GM12878 (cell line): ENCODE measurements around the gene MEMO1. TPM values are rescaled to one million over a fixed set of nuclear protein-coding genes. Genes with fewer than 3 reads are reported as not detected.
A peak's percentile ranks its signal among the peaks of the same experiment; 100 is the strongest.

ENCODE experiments used
- ATF7 ChIP-seq: fragments of 450-650 bp; IDR thresholded peaks from 2 replicates; pipeline ENCODE4 v1.6.1; 2016; ENCODE audit warnings: low read depth, mild to moderate bottlenecking
- BCL3 ChIP-seq: IDR thresholded peaks from 2 replicates; pipeline ENCODE4 v1.6.1; 2011; ENCODE audit warnings: borderline replicate concordance, low read depth, mild to moderate bottlenecking, moderate library complexity, low read length; ENCODE audit not compliant: insufficient read depth, poor library complexity, severe bottlenecking
- BCLAF1 ChIP-seq: fragments of 450-650 bp; IDR thresholded peaks from 2 replicates; pipeline ENCODE4 v1.6.1; 2017; ENCODE audit warnings: antibody characterized with exemption, mild to moderate bottlenecking, moderate library complexity
- CBX3 ChIP-seq: fragments of 200-600 bp; sonication (generic); IDR thresholded peaks from 2 replicates; pipeline ENCODE4 v1.6.1; 2016; ENCODE audit warnings: low read depth, borderline replicate concordance
- FOS ChIP-seq: IDR thresholded peaks from 3 replicates; pipeline ENCODE4 v1.6.1; 2011; ENCODE audit warnings: borderline replicate concordance; ENCODE audit not compliant: insufficient read length; ENCODE audit errors: extremely low read depth
- IKZF2 ChIP-seq, 2 experiments: fragments of 450-650 bp; IDR thresholded peaks; 2 replicates each; pipeline ENCODE4 v1.6.1; 2017; ENCODE audit warnings: mild to moderate bottlenecking in 2 of 2, moderate library complexity in 2 of 2
- KAT2A ChIP-seq: conservative IDR thresholded peaks from 2 replicates; pipeline ENCODE4 v1.6.1; 2011; ENCODE audit warnings: low read depth, low read length; ENCODE audit not compliant: control insufficient read depth
- MEF2A ChIP-seq: IDR thresholded peaks from 2 replicates; pipeline ENCODE4 v1.6.1; 2011; ENCODE audit warnings: low read depth, mild to moderate bottlenecking, low read length, moderate library complexity; ENCODE audit not compliant: insufficient read depth
- MEF2B ChIP-seq: fragments of 450-650 bp; IDR thresholded peaks from 2 replicates; pipeline ENCODE4 v1.6.1; 2018; ENCODE audit warnings: mild to moderate bottlenecking, moderate library complexity; ENCODE audit not compliant: partially characterized antibody, poor library complexity, severe bottlenecking
- NFYA ChIP-seq: IDR thresholded peaks from 2 replicates; pipeline ENCODE4 v1.6.1; 2011; ENCODE audit warnings: low read depth, mild to moderate bottlenecking, low read length, improper control_type of control experiment, borderline replicate concordance
- NR2F1 ChIP-seq: fragments of 450-650 bp; conservative IDR thresholded peaks from 2 replicates; pipeline ENCODE4 v1.6.1; 2017; ENCODE audit warnings: mild to moderate bottlenecking
- PAX5 ChIP-seq: IDR thresholded peaks from 2 replicates; pipeline ENCODE4 v1.6.1; 2011; ENCODE audit warnings: low read depth, low read length, borderline replicate concordance
- RAD21 ChIP-seq: IDR thresholded peaks from 2 replicates; pipeline ENCODE4 v1.6.1; 2011; ENCODE audit warnings: mild to moderate bottlenecking, low read depth, low read length, moderate library complexity; ENCODE audit not compliant: insufficient read depth
- RBBP5 ChIP-seq: fragments of 200-600 bp; sonication (generic); conservative IDR thresholded peaks from 2 replicates; pipeline ENCODE4 v1.6.1; 2016
- TARDBP ChIP-seq: IDR thresholded peaks from 2 replicates; pipeline ENCODE4 v1.6.1; 2016; ENCODE audit warnings: borderline replicate concordance
- TCF12 ChIP-seq: IDR thresholded peaks from 2 replicates; pipeline ENCODE4 v1.6.1; 2011; ENCODE audit warnings: low read depth, mild to moderate bottlenecking, low read length
- ZBTB4 ChIP-seq: fragments of 450-650 bp; formaldehyde crosslinking; IDR thresholded peaks from 2 replicates; pipeline ENCODE4 v1.4.0; 2022; ENCODE audit warnings: mild to moderate bottlenecking, moderate library complexity
- ZZZ3 ChIP-seq: IDR thresholded peaks from 2 replicates; pipeline ENCODE4 v1.6.1; 2011; ENCODE audit warnings: low read depth; ENCODE audit not compliant: control insufficient read depth, insufficient read length
- polyA plus RNA-seq, 11 experiments: library from polyadenylated mRNA; depleted of rRNA in 4 of 11; unstranded in 6 of 11; stranded (reverse) in 5 of 11; fragments of >200 nt; fragmentation: Nextera tagmentation in 4 of 11; fragmentation: Illumina TruSeq in 1 of 11; extraction: Ambion mirVana in 4 of 11; extraction: Trizol in 1 of 11; gene quantifications; 1 replicate in 1 of 11; 2 replicates in 10 of 11; pipeline versions ENCODE4 v1.2.1 to v1.2.3, GENCODE V29; 2011 to 2016; ENCODE audit warnings: inconsistent platforms in 2 of 11, missing spikeins in 2 of 11, low read depth in 1 of 11
- total RNA-seq, 4 experiments: library from RNA; depleted of rRNA in 3 of 4; stranded (reverse); fragments of >200 nt in 3 of 4; fragmentation: Illumina TruSeq in 1 of 4; extraction: Trizol in 1 of 4; gene quantifications; 2 replicates each; pipeline versions ENCODE4 v1.2.1 to v1.2.3, GENCODE V29; 2013 to 2021
- TF ChIP-seq, protein P1 (sequence below): fragments of 450-650 bp; IDR thresholded peaks from 2 replicates; pipeline ENCODE4 v1.6.1; 2018; ENCODE audit warnings: mild to moderate bottlenecking, low read depth, moderate library complexity; ENCODE audit not compliant: partially characterized antibody

MEMO1 gene
- total and polyA plus RNA-seq, 10 of the 15 experiments (the other 5 are each of a cell fraction or from before 2014, with no cell fraction given): 39.8 to 99.1 (median 72.2) TPM

- TF ChIP-seq ATF7: peak; percentile 70
- 0 out of 2 replicates have a peak, but pooled peaks have one; percentile 6 for TF ChIP-seq RAD21
- no peak for TF ChIP-seq NFYA
- TF ChIP-seq IKZF2 (IDR thresholded peaks at IDR 0.05): peak; percentile 84 to 85
- TF ChIP-seq BCLAF1: no peak
- peak; percentile 73 for TF ChIP-seq TCF12
- TF ChIP-seq NR2F1: peak; percentile 78
- TF ChIP-seq, protein P1, sequence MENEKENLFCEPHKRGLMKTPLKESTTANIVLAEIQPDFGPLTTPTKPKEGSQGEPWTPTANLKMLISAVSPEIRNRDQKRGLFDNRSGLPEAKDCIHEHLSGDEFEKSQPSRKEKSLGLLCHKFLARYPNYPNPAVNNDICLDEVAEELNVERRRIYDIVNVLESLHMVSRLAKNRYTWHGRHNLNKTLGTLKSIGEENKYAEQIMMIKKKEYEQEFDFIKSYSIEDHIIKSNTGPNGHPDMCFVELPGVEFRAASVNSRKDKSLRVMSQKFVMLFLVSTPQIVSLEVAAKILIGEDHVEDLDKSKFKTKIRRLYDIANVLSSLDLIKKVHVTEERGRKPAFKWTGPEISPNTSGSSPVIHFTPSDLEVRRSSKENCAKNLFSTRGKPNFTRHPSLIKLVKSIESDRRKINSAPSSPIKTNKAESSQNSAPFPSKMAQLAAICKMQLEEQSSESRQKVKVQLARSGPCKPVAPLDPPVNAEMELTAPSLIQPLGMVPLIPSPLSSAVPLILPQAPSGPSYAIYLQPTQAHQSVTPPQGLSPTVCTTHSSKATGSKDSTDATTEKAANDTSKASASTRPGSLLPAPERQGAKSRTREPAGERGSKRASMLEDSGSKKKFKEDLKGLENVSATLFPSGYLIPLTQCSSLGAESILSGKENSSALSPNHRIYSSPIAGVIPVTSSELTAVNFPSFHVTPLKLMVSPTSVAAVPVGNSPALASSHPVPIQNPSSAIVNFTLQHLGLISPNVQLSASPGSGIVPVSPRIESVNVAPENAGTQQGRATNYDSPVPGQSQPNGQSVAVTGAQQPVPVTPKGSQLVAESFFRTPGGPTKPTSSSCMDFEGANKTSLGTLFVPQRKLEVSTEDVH: peak; percentile 18
- 0 out of 2 replicates have a peak, but pooled peaks have one; percentile 7 for TF ChIP-seq MEF2A
- no peak for TF ChIP-seq ZZZ3
- TF ChIP-seq TARDBP: peak; percentile 80; the same call in 1 of the 2 replicates
- TF ChIP-seq MEF2B: peak; percentile 70
- TF ChIP-seq CBX3: no peak
- TF ChIP-seq KAT2A: no peak
- no peak for TF ChIP-seq FOS
- TF ChIP-seq PAX5: peak; percentile 85; the same call in 1 of the 2 replicates
- no peak for TF ChIP-seq ZBTB4 (CRISPR knock-in tag)
- no peak; the same call in 1 of the 2 replicates for TF ChIP-seq RBBP5
- TF ChIP-seq BCL3: peak; percentile 66
Observed at GRCh38 chr2:32010670-32011484, at the start of gene MEMO1 (continued).
